ENCODE measurements around the gene SORCS1.

DNA sequence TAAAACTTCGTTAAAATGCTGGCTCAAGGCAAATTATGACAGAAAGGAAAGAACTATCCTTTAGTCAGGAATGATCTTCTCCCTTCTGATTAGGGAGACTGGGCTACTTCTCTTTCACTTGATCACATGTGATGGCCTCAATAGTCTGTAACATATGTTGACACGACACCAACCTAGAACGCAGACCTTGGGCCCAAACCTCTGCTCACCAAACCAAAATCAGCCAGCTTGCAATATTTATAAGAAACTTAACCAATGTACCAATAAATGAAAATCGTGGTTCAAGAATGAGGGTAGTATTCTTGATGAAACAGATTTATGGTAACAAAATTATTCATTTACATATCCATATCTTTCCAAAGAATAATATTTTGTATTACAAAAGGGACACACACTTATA lies 361.6 kb downstream of the SORCS1 start:
- TF ChIP-seq, protein P1, sequence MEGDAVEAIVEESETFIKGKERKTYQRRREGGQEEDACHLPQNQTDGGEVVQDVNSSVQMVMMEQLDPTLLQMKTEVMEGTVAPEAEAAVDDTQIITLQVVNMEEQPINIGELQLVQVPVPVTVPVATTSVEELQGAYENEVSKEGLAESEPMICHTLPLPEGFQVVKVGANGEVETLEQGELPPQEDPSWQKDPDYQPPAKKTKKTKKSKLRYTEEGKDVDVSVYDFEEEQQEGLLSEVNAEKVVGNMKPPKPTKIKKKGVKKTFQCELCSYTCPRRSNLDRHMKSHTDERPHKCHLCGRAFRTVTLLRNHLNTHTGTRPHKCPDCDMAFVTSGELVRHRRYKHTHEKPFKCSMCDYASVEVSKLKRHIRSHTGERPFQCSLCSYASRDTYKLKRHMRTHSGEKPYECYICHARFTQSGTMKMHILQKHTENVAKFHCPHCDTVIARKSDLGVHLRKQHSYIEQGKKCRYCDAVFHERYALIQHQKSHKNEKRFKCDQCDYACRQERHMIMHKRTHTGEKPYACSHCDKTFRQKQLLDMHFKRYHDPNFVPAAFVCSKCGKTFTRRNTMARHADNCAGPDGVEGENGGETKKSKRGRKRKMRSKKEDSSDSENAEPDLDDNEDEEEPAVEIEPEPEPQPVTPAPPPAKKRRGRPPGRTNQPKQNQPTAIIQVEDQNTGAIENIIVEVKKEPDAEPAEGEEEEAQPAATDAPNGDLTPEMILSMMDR (IDR thresholded peaks at IDR 0.05), result no peak
- TF ChIP-seq POLR2AphosphoS5 (IDR thresholded peaks at IDR 0.05), result no peak

Data from esophagus muscularis mucosa (tissue), 3 donors.